SK-N-SH (cell line): Measurements from ENCODE around the gene HAGH. TPM values are rescaled to one million over a fixed set of nuclear protein-coding genes. Genes with fewer than 3 reads are reported as not detected.

Experiments
- CTCF ChIA-PET: fragments of 300-600, 350-600 bp; formaldehyde crosslinking; extraction: SDS; loops from one replicate; lab custom pipeline; 2021; lab: Yijun Ruan, JAX
- POLR2A ChIA-PET: fragments of 350-600 bp; sonication (Branson Sonifier 250); formaldehyde crosslinking; extraction: SDS; loops from one replicate; lab custom pipeline; 2020; ENCODE audit warnings: antibody characterized with exemption, inconsistent platforms; lab: Yijun Ruan, JAX
- DNase-seq: peaks from one replicate; pipeline ENCODE4 v3.0.0; 2012
- H2AFZ ChIP-seq: fragments of 200-600 bp; sonication (generic); 2 replicates; pipeline ENCODE4 v1.8.1; 2016; ENCODE audit warnings: antibody characterized with exemption, mild to moderate bottlenecking, low read depth
- H3F3A ChIP-seq: fragments of 200-600 bp; sonication (generic); replicated peaks from 2 replicates; pipeline ENCODE3; 2016; ENCODE audit warnings: antibody characterized with exemption, mild to moderate bottlenecking; ENCODE audit not compliant: insufficient read depth
- H3K27ac ChIP-seq, 2 experiments: fragments of 200-500 bp in 1 of 2; fragments of 200-600 bp in 1 of 2; sonication (Bioruptor generic) in 1 of 2; sonication (generic), shearing (Covaris generic) in 1 of 2; 2 replicates each; pipeline versions ENCODE4 v1.5.1 to v1.6.1; 2014 to 2016; ENCODE audit warnings: low read depth in 2 of 2, inconsistent platforms in 1 of 2, low read length in 1 of 2, mild to moderate bottlenecking in 1 of 2, mixed read lengths in 1 of 2
- H3K27me3 ChIP-seq: fragments of 200-600 bp; sonication (generic), shearing (Covaris generic); 2 replicates; pipeline ENCODE4 v1.6.1; 2016; ENCODE audit warnings: mixed run types; ENCODE audit not compliant: insufficient read depth
- H3K36me3 ChIP-seq, 2 experiments: fragments of 200-500 bp in 1 of 2; fragments of 200-600 bp in 1 of 2; sonication (Bioruptor generic) in 1 of 2; sonication (generic) in 1 of 2; replicated peaks in 1 of 2; 2 replicates each; pipeline versions ENCODE3 to v1.5.1; 2014 to 2016; ENCODE audit warnings: low read length in 1 of 2, mild to moderate bottlenecking in 1 of 2; ENCODE audit not compliant: insufficient read depth in 2 of 2, control insufficient read depth in 1 of 2
- H3K4me1 ChIP-seq, 2 experiments: fragments of 200-500 bp in 1 of 2; fragments of 200-600 bp in 1 of 2; sonication (Bioruptor generic) in 1 of 2; sonication (generic), shearing (Covaris generic) in 1 of 2; 2 replicates each; pipeline versions ENCODE4 v1.5.1 to v1.6.1; 2014 to 2016; ENCODE audit warnings: low read depth in 1 of 2, low read length in 1 of 2, mixed run types in 1 of 2; ENCODE audit not compliant: insufficient read depth in 2 of 2, control insufficient read depth in 1 of 2
- H3K4me2 ChIP-seq: fragments of 200-600 bp; sonication (generic), shearing (Covaris generic); 2 replicates; pipeline ENCODE4 v1.6.1; 2017; ENCODE audit warnings: mixed run types
- H3K4me3 ChIP-seq, 2 experiments: fragments of 200-500 bp in 1 of 2; fragments of 200-600 bp in 1 of 2; sonication (Bioruptor generic) in 1 of 2; sonication (generic), shearing (Covaris generic) in 1 of 2; 2 replicates each; pipeline versions ENCODE4 v1.5.1 to v1.8.1; 2014 to 2016; ENCODE audit warnings: low read depth in 2 of 2, inconsistent platforms in 1 of 2, low read length in 1 of 2, mild to moderate bottlenecking in 1 of 2, mixed read lengths in 1 of 2, moderate library complexity in 1 of 2
- H3K79me2 ChIP-seq: fragments of 200-600 bp; sonication (generic); 2 replicates; pipeline ENCODE4 v1.8.1; 2017; ENCODE audit warnings: mild to moderate bottlenecking; ENCODE audit not compliant: insufficient read depth
- H3K9ac ChIP-seq: fragments of 200-600 bp; sonication (generic); 2 replicates; pipeline ENCODE4 v1.6.1; 2017; ENCODE audit warnings: mixed run types
- H3K9me2 ChIP-seq: fragments of 200-600 bp; sonication (generic); 2 replicates; pipeline ENCODE4 v1.6.1; 2017; ENCODE audit warnings: mixed run types
- H3K9me3 ChIP-seq: fragments of 200-600 bp; sonication (generic); 2 replicates; pipeline ENCODE4 v1.6.1; 2017; ENCODE audit warnings: mixed run types, mild to moderate bottlenecking, moderate library complexity
- H4K20me1 ChIP-seq: fragments of 200-600 bp; sonication (generic); 2 replicates; pipeline ENCODE4 v1.6.1; 2017; ENCODE audit warnings: mild to moderate bottlenecking, mixed run types; ENCODE audit not compliant: insufficient read depth
- CHD2 ChIP-seq: fragments of 150-350 bp; IDR thresholded peaks from 2 replicates; pipeline ENCODE4 v1.6.1; 2018; ENCODE audit warnings: low read length; ENCODE audit not compliant: partially characterized antibody
- EZH2phosphoT487 ChIP-seq: fragments of 200-600 bp; sonication (generic); IDR thresholded peaks from 2 replicates; pipeline ENCODE4 v1.6.1; 2017; ENCODE audit warnings: low read depth, mixed run types, mild to moderate bottlenecking, antibody characterized with exemption, moderate library complexity, borderline replicate concordance
- FOXJ3 ChIP-seq: sonication (generic); formaldehyde crosslinking; IDR thresholded peaks from 2 replicates; pipeline ENCODE4 v1.5.1; 2020; ENCODE audit warnings: mild to moderate bottlenecking, missing genetic modification reagents
- MEF2A ChIP-seq: IDR thresholded peaks from 2 replicates; pipeline ENCODE4 v1.4.0; 2012; ENCODE audit warnings: low read depth, borderline replicate concordance
- MXI1 ChIP-seq: IDR thresholded peaks from 2 replicates; pipeline ENCODE4 v1.6.1; 2012; ENCODE audit warnings: mild to moderate bottlenecking, low read depth, low read length, improper control_type of control experiment
- POLR2AphosphoS5 ChIP-seq: IDR thresholded peaks from 2 replicates; pipeline ENCODE4 v1.6.1; 2012; ENCODE audit warnings: low read depth, low read length
- RFX5 ChIP-seq: IDR thresholded peaks from 2 replicates; pipeline ENCODE4 v1.6.1; 2012; ENCODE audit warnings: mild to moderate bottlenecking, improper control_type of control experiment, low read length
- SMC3 ChIP-seq: IDR thresholded peaks from 2 replicates; pipeline ENCODE4 v1.6.1; 2012; ENCODE audit warnings: low read depth, low read length, improper control_type of control experiment
- WGBS: methylation state at CpG from one replicate; pipeline ENCODE4 v1.1.6; 2017; ENCODE audit warnings: low lambda C conversion rate; 5-methylcytosine and 5-hydroxymethylcytosine counted together
- polyA plus RNA-seq, 3 experiments: library from polyadenylated mRNA; depleted of rRNA; stranded (reverse); fragments of >200 nt; gene quantifications; 2 replicates each; pipeline ENCODE4 v1.2.3, GENCODE V29; 2012
- TF ChIP-seq, protein P1 (sequence below): fragments of 150-350 bp; IDR thresholded peaks from 2 replicates; pipeline ENCODE4 v1.6.1; 2017; ENCODE audit warnings: antibody characterized with exemption, low read length, low read depth, borderline replicate concordance
- TF ChIP-seq, protein P2 (sequence below): IDR thresholded peaks from 2 replicates; pipeline ENCODE4 v1.4.0; 2012; ENCODE audit warnings: low read depth, borderline replicate concordance
- TF ChIP-seq, protein P3 (sequence below): IDR thresholded peaks from 2 replicates; pipeline ENCODE4 v1.6.1; 2012; ENCODE audit warnings: mild to moderate bottlenecking, low read depth, low read length, moderate library complexity
- TF ChIP-seq, protein P4 (sequence below): IDR thresholded peaks from 2 replicates; pipeline ENCODE4 v1.4.0; 2012; ENCODE audit warnings: low read depth

The HAGH gene
- polyA plus RNA-seq, 1 of the 3 experiments (the other 2 are of a cell fraction): 138 TPM

DNA sequence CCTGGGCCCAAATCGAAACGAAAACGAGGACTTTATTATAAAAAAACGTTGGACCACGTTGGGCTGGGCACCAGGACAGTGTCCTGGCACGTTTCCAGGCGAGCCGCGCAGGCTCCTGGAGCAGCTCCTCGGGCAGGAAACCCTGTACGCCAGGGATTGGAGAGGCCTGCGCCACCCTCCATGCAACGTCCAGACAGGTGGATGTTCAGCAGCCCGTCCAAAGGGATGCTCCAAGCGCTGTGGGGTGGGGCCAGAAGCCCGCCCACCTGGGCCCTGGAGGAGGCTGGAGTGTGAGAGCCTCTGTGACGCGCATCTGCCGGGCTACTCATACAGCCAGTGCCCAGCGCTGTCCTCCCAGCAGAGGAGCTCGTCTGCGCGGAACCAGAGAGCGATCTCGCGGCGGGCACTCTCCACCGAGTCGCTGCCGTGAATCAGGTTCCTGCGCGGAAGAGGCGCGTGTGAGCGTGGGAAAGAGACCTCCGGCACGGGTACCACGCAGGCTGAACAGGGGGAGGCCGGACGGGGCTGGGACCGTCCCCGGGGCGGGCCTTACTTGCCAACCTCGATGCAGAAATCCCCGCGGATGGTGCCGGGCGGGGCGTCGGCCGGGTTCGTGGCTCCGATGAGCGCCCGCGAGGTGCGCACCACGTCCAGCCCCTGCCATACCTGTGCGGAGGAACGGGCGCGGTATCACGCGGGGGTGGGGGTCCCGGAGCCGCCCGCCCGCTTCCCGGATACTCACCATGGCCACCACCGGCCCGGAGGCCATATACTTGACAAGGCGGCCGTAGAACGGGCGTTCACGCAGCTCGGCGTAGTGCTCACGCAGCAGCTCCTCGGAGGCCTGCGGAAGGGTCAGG lies 56.1 kb downstream of the HAGH start:
- DNase-seq: peak; percentile 76
- ChIA-PET POLR2A (interaction anchor here (0.6 to 3.8 kb wide), 4 partner anchors 12 to 959 kb away, joined by 3 to 24 read pairs (median 4); partner anchors contain the start of genes NUBP2, SPSB3 and TRAF7), CTCF (interaction anchor here (3.5 kb wide), 1 partner anchor 64 kb away, joined by 13 read pairs; the partner anchor contains the start of gene MAPK8IP3)
- H3K4me3 ChIP-seq: peak overlapping the region; percentile 90 to 91
- H3K36me3 ChIP-seq: peaks cover 6 to 40% of the 10 kb centered on the region in 2 experiments
- no peaks in the 10 kb centered on the region for H3K27me3 ChIP-seq
- no peak overlapping the region for H2AFZ ChIP-seq
- peaks cover 30% of the 10 kb centered on the region for H3K79me2 ChIP-seq
- TF ChIP-seq FOXJ3 (CRISPR knock-in tag): no peak
- TF ChIP-seq RFX5: no peak
- TF ChIP-seq MXI1: no peak
- peak; percentile 3 for TF ChIP-seq CHD2
- TF ChIP-seq, protein P1, sequence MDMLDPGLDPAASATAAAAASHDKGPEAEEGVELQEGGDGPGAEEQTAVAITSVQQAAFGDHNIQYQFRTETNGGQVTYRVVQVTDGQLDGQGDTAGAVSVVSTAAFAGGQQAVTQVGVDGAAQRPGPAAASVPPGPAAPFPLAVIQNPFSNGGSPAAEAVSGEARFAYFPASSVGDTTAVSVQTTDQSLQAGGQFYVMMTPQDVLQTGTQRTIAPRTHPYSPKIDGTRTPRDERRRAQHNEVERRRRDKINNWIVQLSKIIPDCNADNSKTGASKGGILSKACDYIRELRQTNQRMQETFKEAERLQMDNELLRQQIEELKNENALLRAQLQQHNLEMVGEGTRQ: no peak
- TF ChIP-seq POLR2AphosphoS5: 0 out of 2 replicates have a peak, but pooled peaks have one; percentile 8
- TF ChIP-seq EZH2phosphoT487: no peak
- TF ChIP-seq, protein P2, sequence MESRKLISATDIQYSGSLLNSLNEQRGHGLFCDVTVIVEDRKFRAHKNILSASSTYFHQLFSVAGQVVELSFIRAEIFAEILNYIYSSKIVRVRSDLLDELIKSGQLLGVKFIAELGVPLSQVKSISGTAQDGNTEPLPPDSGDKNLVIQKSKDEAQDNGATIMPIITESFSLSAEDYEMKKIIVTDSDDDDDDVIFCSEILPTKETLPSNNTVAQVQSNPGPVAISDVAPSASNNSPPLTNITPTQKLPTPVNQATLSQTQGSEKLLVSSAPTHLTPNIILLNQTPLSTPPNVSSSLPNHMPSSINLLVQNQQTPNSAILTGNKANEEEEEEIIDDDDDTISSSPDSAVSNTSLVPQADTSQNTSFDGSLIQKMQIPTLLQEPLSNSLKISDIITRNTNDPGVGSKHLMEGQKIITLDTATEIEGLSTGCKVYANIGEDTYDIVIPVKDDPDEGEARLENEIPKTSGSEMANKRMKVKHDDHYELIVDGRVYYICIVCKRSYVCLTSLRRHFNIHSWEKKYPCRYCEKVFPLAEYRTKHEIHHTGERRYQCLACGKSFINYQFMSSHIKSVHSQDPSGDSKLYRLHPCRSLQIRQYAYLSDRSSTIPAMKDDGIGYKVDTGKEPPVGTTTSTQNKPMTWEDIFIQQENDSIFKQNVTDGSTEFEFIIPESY: no peak
- TF ChIP-seq MEF2A: no peak
- TF ChIP-seq, protein P3, sequence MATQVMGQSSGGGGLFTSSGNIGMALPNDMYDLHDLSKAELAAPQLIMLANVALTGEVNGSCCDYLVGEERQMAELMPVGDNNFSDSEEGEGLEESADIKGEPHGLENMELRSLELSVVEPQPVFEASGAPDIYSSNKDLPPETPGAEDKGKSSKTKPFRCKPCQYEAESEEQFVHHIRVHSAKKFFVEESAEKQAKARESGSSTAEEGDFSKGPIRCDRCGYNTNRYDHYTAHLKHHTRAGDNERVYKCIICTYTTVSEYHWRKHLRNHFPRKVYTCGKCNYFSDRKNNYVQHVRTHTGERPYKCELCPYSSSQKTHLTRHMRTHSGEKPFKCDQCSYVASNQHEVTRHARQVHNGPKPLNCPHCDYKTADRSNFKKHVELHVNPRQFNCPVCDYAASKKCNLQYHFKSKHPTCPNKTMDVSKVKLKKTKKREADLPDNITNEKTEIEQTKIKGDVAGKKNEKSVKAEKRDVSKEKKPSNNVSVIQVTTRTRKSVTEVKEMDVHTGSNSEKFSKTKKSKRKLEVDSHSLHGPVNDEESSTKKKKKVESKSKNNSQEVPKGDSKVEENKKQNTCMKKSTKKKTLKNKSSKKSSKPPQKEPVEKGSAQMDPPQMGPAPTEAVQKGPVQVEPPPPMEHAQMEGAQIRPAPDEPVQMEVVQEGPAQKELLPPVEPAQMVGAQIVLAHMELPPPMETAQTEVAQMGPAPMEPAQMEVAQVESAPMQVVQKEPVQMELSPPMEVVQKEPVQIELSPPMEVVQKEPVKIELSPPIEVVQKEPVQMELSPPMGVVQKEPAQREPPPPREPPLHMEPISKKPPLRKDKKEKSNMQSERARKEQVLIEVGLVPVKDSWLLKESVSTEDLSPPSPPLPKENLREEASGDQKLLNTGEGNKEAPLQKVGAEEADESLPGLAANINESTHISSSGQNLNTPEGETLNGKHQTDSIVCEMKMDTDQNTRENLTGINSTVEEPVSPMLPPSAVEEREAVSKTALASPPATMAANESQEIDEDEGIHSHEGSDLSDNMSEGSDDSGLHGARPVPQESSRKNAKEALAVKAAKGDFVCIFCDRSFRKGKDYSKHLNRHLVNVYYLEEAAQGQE: no peak
- TF ChIP-seq SMC3: no peak
- TF ChIP-seq, protein P4, sequence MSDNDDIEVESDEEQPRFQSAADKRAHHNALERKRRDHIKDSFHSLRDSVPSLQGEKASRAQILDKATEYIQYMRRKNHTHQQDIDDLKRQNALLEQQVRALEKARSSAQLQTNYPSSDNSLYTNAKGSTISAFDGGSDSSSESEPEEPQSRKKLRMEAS: 0 out of 2 replicates have a peak, but pooled peaks have one; percentile 29
- peak overlapping the region; percentile 93 for H3K9ac ChIP-seq
- H3K4me1 ChIP-seq: peaks cover 0 to 32% of the 10 kb centered on the region in 2 experiments; a peak in 2 of 4 replicates
- H3K9me3 ChIP-seq: no peaks in the 10 kb centered on the region
- 0 out of 2 replicates have a peak, but pooled peaks cover 11% of the 10 kb centered on the region for H4K20me1 ChIP-seq
- H3F3A ChIP-seq: peaks cover 11% of the 10 kb centered on the region
- peak overlapping the region in 1 of 2 experiments; percentile 92; a peak in 2 of 4 replicates for H3K27ac ChIP-seq
- 33% methylated on average over 17 of the region's 81 CpGs for WGBS
- H3K4me2 ChIP-seq: peak overlapping the region; percentile 95
- no peaks in the 10 kb centered on the region for H3K9me2 ChIP-seq
